ENCODE data around the gene TRMT1. TPM values are rescaled to one million over a fixed set of nuclear protein-coding genes. Genes with fewer than 3 reads are reported as not detected.
"Not testable (repeated sequence)": the region's sequence is repeated elsewhere in the genome, so short reads cannot be mapped to it uniquely, and the experiment has no call there.

The TRMT1 gene
- total and polyA plus RNA-seq, 7 donors, result 31.6 to 87.1 (median 42.3) TPM

- H3K4me3 ChIP-seq, result peak within 1 kb of the TSS; percentile 93
- no peaks in the 10 kb centered on the region for H3K27me3 ChIP-seq (ENCODE audit: insufficient read depth in 3 of 3, low read length in 2 of 3)
- H3K4me1 ChIP-seq, result peaks cover 22% of the 10 kb centered on the region
- intact Hi-C loops (cut with DNase I), result loop anchor here (1.0 to 5.0 kb wide), 3 partner anchors 32 to 1412 kb away; partner anchors contain the start of gene NACC1 (in 1 of the 2)
- WGBS, 3 donors, result 0 to 1% (median 0%) methylated on average over 32 to 51 of the region's 51 CpGs
- H3K9me3 ChIP-seq, result no peaks in the 10 kb centered on the region
- ATAC-seq (peak; percentile 74 to 80 (median 75)), DNase-seq (peak; percentile 96 to 98)
- H3K36me3 ChIP-seq (ENCODE audit: insufficient read depth in 1 of 2, low read depth in 1 of 2), result peaks cover 0 to 13% of the 10 kb centered on the region in 2 donors
- TF ChIP-seq CTCF (IDR thresholded peaks at IDR 0.05), result peak; percentile 54
- peak within 1 kb of the TSS; percentile 96 for H3K27ac ChIP-seq
Measured at GRCh38 chr19:13150187-13150930, 33.8 kb upstream of the TRMT1 start, which contains the start of the genes IER2 and STX10. Gene IER2, plus strand, starts transcription at chr19:13150411. Its CDS starts 2,776 bp downstream, at chr19:13153187. Gene STX10, minus strand, starts transcription at chr19:13150375. Its CDS starts 202 bp downstream, at chr19:13150173.

- intact Hi-C loops (cut with DNase I), result loop anchor here (1.0 to 5.0 kb wide), 4 partner anchors 31 to 1413 kb away; partner anchors contain the start of gene NACC1 (in 2 of the 2)
- DNase-seq (peak; percentile 62 to 73), ATAC-seq (peak; percentile 3 to 23 (median 10))
- Histone ChIP-seq H3K27me3 (ENCODE audit: insufficient read depth in 3 of 3, low read length in 2 of 3) (no peaks in the 10 kb centered on the region), H3K9me3 (no peaks in the 10 kb centered on the region), H3K4me3 (peak overlapping the region; percentile 93), H3K36me3 (ENCODE audit: insufficient read depth in 1 of 2, low read depth in 1 of 2) (peaks cover 0 to 19% of the 10 kb centered on the region in 2 donors), H3K4me1 (peaks cover 17% of the 10 kb centered on the region), H3K27ac (peak overlapping the region; percentile 96)
- no peak for TF ChIP-seq CTCF (IDR thresholded peaks at IDR 0.05)
- WGBS, 3 donors, result 0 to 1% (median 1%) methylated on average over 41 to 46 of the region's 46 CpGs
Measured at GRCh38 chr19:13149628-13150186, 33.2 kb upstream of the TRMT1 start.

- H3K27me3 ChIP-seq (ENCODE audit: insufficient read depth in 3 of 3, low read length in 2 of 3); H3K9me3 ChIP-seq; ATAC-seq; DNase-seq: not testable (repeated sequence)
- Histone ChIP-seq H3K36me3 (ENCODE audit: insufficient read depth in 1 of 2, low read depth in 1 of 2) (peaks cover 0 to 24% of the 10 kb centered on the region in 2 donors), H3K4me3 (peak overlapping the region; percentile 93), H3K27ac (peak overlapping the region; percentile 96), H3K4me1 (peaks cover 17% of the 10 kb centered on the region)
- 44 to 49% (median 47%) methylated on average over 16 to 17 of the region's 17 CpGs for WGBS, 3 donors
- intact Hi-C loops (cut with DNase I), result loop anchor here in 1 of 2 donors (2.0 kb wide), 1 partner anchor 30 kb away; the partner anchor contains the start of gene NACC1
Measured at GRCh38 chr19:13149173-13149627, 32.7 kb upstream of the TRMT1 start.

- no peak for ATAC-seq
- no peaks in the 10 kb centered on the region for H3K27me3 ChIP-seq (ENCODE audit: insufficient read depth in 3 of 3, low read length in 2 of 3)
- 61 to 69% (median 67%) methylated on average over 15 to 16 of the region's 16 CpGs for WGBS, 3 donors
Measured at GRCh38 chr19:13146763-13147563, 30.4 kb upstream of the TRMT1 start.

More at GRCh38 chr19:13146763-13147563, 30.4 kb upstream of the TRMT1 start:
- intact Hi-C loops (cut with DNase I), result no loop called here
- H3K36me3 ChIP-seq (ENCODE audit: insufficient read depth in 1 of 2, low read depth in 1 of 2), result peaks cover 0 to 39% of the 10 kb centered on the region in 2 donors
- peaks cover 19% of the 10 kb centered on the region for H3K4me1 ChIP-seq
- TF ChIP-seq CTCF (IDR thresholded peaks at IDR 0.05), result no peak
- DNase-seq, result peak in 1 of 2 donors; percentile 67
- no peak overlapping the region for H3K27ac ChIP-seq
- no peaks in the 10 kb centered on the region for H3K9me3 ChIP-seq
- no peak overlapping the region for H3K4me3 ChIP-seq
